Stimulated activated CD4-positive, alpha-beta T cell treated with anti-CD3 and anti-CD28 coated beads, Interleukin-1b, Interleukin-23, amount 100 ng/mL, for 48 hours (primary cell): Measurements from ENCODE around the gene LHX2.

Experiments used
- DNase-seq: peaks from one replicate; pipeline ENCODE4 v3.0.0-alpha.2; 2020

Gene LHX2

GRCh38 chr9:124014211-124014955 is 2.8 kb downstream of the LHX2 start:
- no peak for DNase-seq

GRCh38 chr9:124014956-124015660 is 3.5 kb downstream of the LHX2 start:
- no peak for DNase-seq

- no peak for DNase-seq
These were observed 4.1 kb downstream of the LHX2 start for GRCh38 chr9:124015661-124016131.

- DNase-seq = no peak
These were observed 4.8 kb downstream of the LHX2 start for GRCh38 chr9:124016175-124017050.

- DNase-seq = no peak
These were observed 5.7 kb downstream of the LHX2 start for GRCh38 chr9:124017051-124017928.

GRCh38 chr9:124017929-124018729 is 6.6 kb downstream of the LHX2 start:
- DNase-seq = no peak

GRCh38 chr9:124018730-124019697 is 7.4 kb downstream of the LHX2 start:
- no peak for DNase-seq

- no peak for DNase-seq
These were observed 8.4 kb downstream of the LHX2 start for GRCh38 chr9:124019771-124020519.

GRCh38 chr9:124020520-124021384 is 9.2 kb downstream of the LHX2 start:
- no peak for DNase-seq

GRCh38 chr9:124021385-124021769 is 9.8 kb downstream of the LHX2 start:
- no peak for DNase-seq

- DNase-seq = no peak
These were observed 10.9 kb downstream of the LHX2 start for GRCh38 chr9:124022201-124023121.

GRCh38 chr9:124024107-124024506 is 12.5 kb downstream of the LHX2 start:
- no peak for DNase-seq

- no peak for DNase-seq
These were observed 18.0 kb downstream of the LHX2 start for GRCh38 chr9:124029617-124030016.

GRCh38 chr9:124030969-124031451 is 19.4 kb downstream of the LHX2 start:
- DNase-seq = no peak

GRCh38 chr9:124032247-124032646 is 20.7 kb downstream of the LHX2 start:
- DNase-seq = no peak

GRCh38 chr9:124033348-124033747 is 21.8 kb downstream of the LHX2 start:
- DNase-seq = no peak

- no peak for DNase-seq
These were observed 22.4 kb downstream of the LHX2 start for GRCh38 chr9:124033967-124034366.
